ENCODE measurements around the gene ATXN1.

The ATXN1 gene

GRCh38 chr6:16626650-16627049, 134.6 kb downstream of the ATXN1 start:
- TF ChIP-seq CTCF (IDR thresholded peaks at IDR 0.05; ENCODE audit: insufficient read depth, low read length, poor library complexity, severe bottlenecking), result no peak
- DNase-seq (ENCODE audit: extremely low read depth, insufficient read length), result no peak
- no peaks in the 10 kb centered on the region; the same call in 1 of the 2 replicates for H3K36me3 ChIP-seq (ENCODE audit: control insufficient read depth, insufficient read depth, low read length)
- no peak overlapping the region for H3K4me3 ChIP-seq (replicated peaks; ENCODE audit: low read depth, low read length)
- no peaks in the 10 kb centered on the region for H3K27me3 ChIP-seq (replicated peaks; ENCODE audit: control insufficient read depth, insufficient read depth, low read length)

DNA sequence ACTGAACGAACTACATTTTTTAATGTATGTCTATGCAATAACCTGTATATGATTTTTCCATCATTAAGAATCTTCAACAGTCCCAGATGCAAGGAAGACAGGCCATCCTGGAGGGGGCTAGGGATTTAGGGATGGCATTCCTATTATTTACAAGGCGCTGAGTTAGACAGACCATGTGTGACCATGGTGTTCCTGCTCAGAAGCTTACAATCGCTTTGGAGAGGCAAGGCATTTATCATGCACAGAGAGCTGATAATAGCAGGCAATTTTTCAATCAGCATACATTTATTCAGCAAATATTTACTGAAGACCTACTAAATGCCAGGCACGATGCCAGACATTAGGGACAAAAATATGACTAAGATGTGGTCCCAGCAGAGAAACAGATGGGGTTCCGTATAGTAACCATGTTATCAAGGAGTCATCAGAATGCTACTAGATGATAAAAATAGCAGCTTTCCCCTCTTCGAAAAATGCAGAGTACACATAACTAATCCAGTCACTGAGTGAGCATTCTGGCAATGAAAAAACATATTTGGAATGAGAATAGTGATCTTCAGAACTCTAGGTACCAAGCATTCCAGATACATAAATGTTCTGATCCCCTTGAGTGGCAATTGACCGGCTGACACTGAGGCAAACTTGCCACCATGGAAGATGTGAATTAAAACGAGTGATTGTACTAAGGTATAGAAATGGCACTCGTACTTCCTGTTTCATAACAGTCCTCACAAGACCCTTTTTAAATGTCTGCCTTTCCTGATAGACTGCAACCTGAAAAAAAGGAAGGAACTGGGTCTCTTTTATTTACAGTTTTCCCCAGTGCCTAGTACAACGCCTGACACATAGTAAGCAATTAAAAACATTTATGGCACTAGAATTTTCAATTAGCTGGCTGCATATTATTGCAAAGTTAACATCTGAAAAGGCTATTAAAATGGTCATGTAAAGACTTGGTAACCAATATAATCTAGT, 135.7 kb downstream of the ATXN1 start:
- Histone ChIP-seq H3K4me3 (replicated peaks; ENCODE audit: low read depth, low read length) (no peak overlapping the region), H3K27me3 (replicated peaks; ENCODE audit: control insufficient read depth, insufficient read depth, low read length) (no peaks in the 10 kb centered on the region), H3K36me3 (ENCODE audit: control insufficient read depth, insufficient read depth, low read length) (no peaks in the 10 kb centered on the region; the same call in 1 of the 2 replicates)
- DNase-seq (ENCODE audit: extremely low read depth, insufficient read length), result no peak
- no peak for TF ChIP-seq CTCF (IDR thresholded peaks at IDR 0.05; ENCODE audit: insufficient read depth, low read length, poor library complexity, severe bottlenecking)

DNA sequence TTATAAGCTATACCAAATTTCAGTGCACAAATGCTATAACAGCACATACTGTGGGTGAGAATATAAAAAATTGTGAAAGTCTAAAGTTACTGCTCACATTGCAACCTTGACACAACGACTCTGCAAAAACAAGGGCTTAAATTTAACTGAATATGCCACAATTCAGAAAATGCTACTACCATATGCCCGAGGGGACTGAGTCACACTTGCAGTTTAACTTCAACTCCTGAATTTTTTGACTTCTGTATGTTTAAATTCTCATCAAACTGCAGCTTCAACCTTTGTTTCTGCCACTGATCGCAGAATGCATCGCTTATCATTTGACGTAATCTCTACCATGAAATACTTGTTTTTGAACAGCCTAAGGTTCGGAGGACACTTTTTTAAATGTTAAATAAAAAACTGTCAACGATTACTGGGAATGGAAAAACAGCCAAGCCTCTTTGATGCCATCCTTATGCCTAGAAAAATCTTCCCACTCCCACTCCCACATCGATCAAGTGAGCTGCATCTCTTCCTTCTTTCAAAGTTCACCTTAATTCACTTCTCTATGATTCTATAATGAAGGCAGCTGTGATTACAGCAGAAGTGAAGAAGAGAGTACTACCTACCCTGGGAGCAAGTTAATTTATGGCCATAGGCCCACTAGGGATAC, 136.5 kb downstream of the ATXN1 start:
- Histone ChIP-seq H3K4me3 (replicated peaks; ENCODE audit: low read depth, low read length) (no peak overlapping the region), H3K36me3 (ENCODE audit: control insufficient read depth, insufficient read depth, low read length) (no peaks in the 10 kb centered on the region; the same call in 1 of the 2 replicates), H3K27me3 (replicated peaks; ENCODE audit: control insufficient read depth, insufficient read depth, low read length) (no peaks in the 10 kb centered on the region)
- no peak for DNase-seq (ENCODE audit: extremely low read depth, insufficient read length)
- TF ChIP-seq CTCF (IDR thresholded peaks at IDR 0.05; ENCODE audit: insufficient read depth, low read length, poor library complexity, severe bottlenecking), result no peak

DNA sequence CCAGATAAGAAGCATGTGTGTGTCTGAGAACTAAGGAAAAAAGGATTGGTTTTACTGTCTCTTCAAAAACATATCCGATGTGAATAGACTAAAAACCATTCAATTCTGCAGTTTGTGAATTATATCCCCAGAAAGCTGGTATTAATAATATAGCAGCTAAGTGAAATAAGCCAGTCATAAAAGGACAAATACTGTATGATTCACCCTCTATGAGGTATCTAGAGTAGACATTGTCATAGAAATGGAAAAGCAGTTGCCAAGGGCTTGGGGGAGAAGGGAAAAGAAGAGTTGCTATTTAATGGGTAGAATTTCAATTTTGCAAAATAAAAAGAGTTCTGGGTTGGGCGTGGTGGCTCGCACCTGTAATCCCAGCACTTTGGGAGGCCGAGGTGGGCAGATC, 137.5 kb downstream of the ATXN1 start:
- DNase-seq (ENCODE audit: extremely low read depth, insufficient read length), result no peak
- no peak for TF ChIP-seq CTCF (IDR thresholded peaks at IDR 0.05; ENCODE audit: insufficient read depth, low read length, poor library complexity, severe bottlenecking)
- Histone ChIP-seq H3K27me3 (replicated peaks; ENCODE audit: control insufficient read depth, insufficient read depth, low read length) (no peaks in the 10 kb centered on the region), H3K36me3 (ENCODE audit: control insufficient read depth, insufficient read depth, low read length) (no peaks in the 10 kb centered on the region; the same call in 1 of the 2 replicates), H3K4me3 (replicated peaks; ENCODE audit: low read depth, low read length) (no peak overlapping the region)

GRCh38 chr6:16623029-16623653, 138.1 kb downstream of the ATXN1 start:
- Histone ChIP-seq H3K4me3 (replicated peaks; ENCODE audit: low read depth, low read length) (no peak overlapping the region), H3K27me3 (replicated peaks; ENCODE audit: control insufficient read depth, insufficient read depth, low read length) (no peaks in the 10 kb centered on the region), H3K36me3 (ENCODE audit: control insufficient read depth, insufficient read depth, low read length) (no peaks in the 10 kb centered on the region; the same call in 1 of the 2 replicates)
- no peak for DNase-seq (ENCODE audit: extremely low read depth, insufficient read length)
- TF ChIP-seq CTCF (IDR thresholded peaks at IDR 0.05; ENCODE audit: insufficient read depth, low read length, poor library complexity, severe bottlenecking), result no peak
